GM18858 (cell line): ENCODE results near the gene C10orf90.

Experiments used
- ATAC-seq: cut with Tn5 transposase; IDR thresholded peaks from one replicate; pipeline ENCODE4 v1.9.1; 2021; ENCODE audit not compliant: unreplicated experiment

C10orf90 gene

GRCh38 chr10:126670056-126670894, at the start of gene C10orf90:
C10orf90 (minus strand) TSS chr10:126670693; CDS start chr10:126670480, 213 bp downstream.
- ATAC-seq, result no peak

- ATAC-seq, result no peak
Observed at GRCh38 chr10:126716366-126716765, 45.9 kb upstream of the C10orf90 start.

- no peak for ATAC-seq
Observed at GRCh38 chr10:126713594-126713993, 43.1 kb upstream of the C10orf90 start.

- no peak for ATAC-seq
Observed at GRCh38 chr10:126712681-126713080, 42.2 kb upstream of the C10orf90 start.

GRCh38 chr10:126705951-126706565, 35.6 kb upstream of the C10orf90 start:
- ATAC-seq, result no peak

- ATAC-seq, result no peak
Observed at GRCh38 chr10:126705131-126705530, 34.6 kb upstream of the C10orf90 start.

GRCh38 chr10:126704649-126705048, 34.2 kb upstream of the C10orf90 start:
- ATAC-seq, result no peak

GRCh38 chr10:126702181-126702580, 31.7 kb upstream of the C10orf90 start:
- ATAC-seq, result no peak

- no peak for ATAC-seq
Observed at GRCh38 chr10:126701526-126701925, 31.0 kb upstream of the C10orf90 start.

- ATAC-seq, result no peak
Observed at GRCh38 chr10:126696684-126697083, 26.2 kb upstream of the C10orf90 start.

- ATAC-seq, result no peak
Observed at GRCh38 chr10:126691456-126691855, 21.0 kb upstream of the C10orf90 start.

- ATAC-seq, result no peak
Observed at GRCh38 chr10:126690534-126690933, 20.0 kb upstream of the C10orf90 start.

GRCh38 chr10:126689461-126689994, 19.0 kb upstream of the C10orf90 start:
- no peak for ATAC-seq

GRCh38 chr10:126687121-126687606, 16.7 kb upstream of the C10orf90 start:
- no peak for ATAC-seq

GRCh38 chr10:126686719-126687118, 16.2 kb upstream of the C10orf90 start:
- ATAC-seq, result no peak

- no peak for ATAC-seq
Observed at GRCh38 chr10:126686268-126686667, 15.8 kb upstream of the C10orf90 start.

GRCh38 chr10:126685756-126686155, 15.3 kb upstream of the C10orf90 start:
- ATAC-seq, result no peak

- ATAC-seq, result no peak
Observed at GRCh38 chr10:126684171-126684745, 13.8 kb upstream of the C10orf90 start.

GRCh38 chr10:126683466-126683865, 13.0 kb upstream of the C10orf90 start:
- ATAC-seq, result no peak

- no peak for ATAC-seq
Observed at GRCh38 chr10:126675656-126676438, 5.4 kb upstream of the C10orf90 start.
